Measurements from ENCODE around the gene CLDN9.

The CLDN9 gene

DNA sequence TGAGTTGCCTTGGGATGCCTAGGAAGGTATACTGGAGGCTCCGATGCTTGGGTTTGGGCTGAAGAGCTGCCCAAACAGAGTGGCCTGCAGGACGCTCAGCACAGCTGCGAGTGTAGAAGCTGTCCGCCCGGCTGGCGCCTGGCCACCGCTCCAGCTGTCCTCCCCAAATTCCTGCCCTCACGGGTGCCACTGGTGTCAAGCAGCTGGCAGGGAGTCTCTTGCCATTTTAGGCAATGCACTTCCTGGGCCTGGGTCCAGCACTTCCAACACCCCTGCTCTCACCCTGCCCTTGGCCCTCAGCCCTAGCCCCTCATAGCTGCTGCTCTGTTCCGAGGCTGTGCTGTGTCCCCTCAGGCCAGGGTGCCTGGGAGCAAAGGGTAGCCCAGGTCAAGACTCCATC lies 27.3 kb upstream of the CLDN9 start:
- Histone ChIP-seq H3K27ac (ENCODE audit: low read depth, low read length, severe bottlenecking) (no peak overlapping the region), H3K36me3 (ENCODE audit: control insufficient read depth, insufficient read depth, low read length) (no peaks in the 10 kb centered on the region), H3K4me1 (ENCODE audit: control insufficient read depth, insufficient read depth, low read length, poor library complexity, severe bottlenecking) (peaks cover 14% of the 10 kb centered on the region), H3K9me3 (ENCODE audit: control insufficient read depth, low read length) (no peaks in the 10 kb centered on the region), H3K4me3 (ENCODE audit: extremely low read depth, insufficient read depth, low read length, poor library complexity, severe bottlenecking) (no peak overlapping the region)
- WGBS, 2 experiments (ENCODE audit: insufficient coverage in 2 of 2) = 97 to 98% methylated on average over 6 to 9 of the region's 9 CpGs

GRCh38 chr16:2985893-2986355 lies 26.8 kb upstream of the CLDN9 start:
- no peaks in the 10 kb centered on the region for H3K36me3 ChIP-seq (ENCODE audit: control insufficient read depth, insufficient read depth, low read length)
- peaks cover 13% of the 10 kb centered on the region for H3K4me1 ChIP-seq (ENCODE audit: control insufficient read depth, insufficient read depth, low read length, poor library complexity, severe bottlenecking)
- no peaks in the 10 kb centered on the region for H3K9me3 ChIP-seq (ENCODE audit: control insufficient read depth, low read length)
- WGBS, 2 experiments (ENCODE audit: insufficient coverage in 2 of 2) = 95 to 98% methylated on average over 13 to 15 of the region's 15 CpGs
- no peak overlapping the region for H3K4me3 ChIP-seq (ENCODE audit: extremely low read depth, insufficient read depth, low read length, poor library complexity, severe bottlenecking)
- no peak overlapping the region for H3K27ac ChIP-seq (ENCODE audit: low read depth, low read length, severe bottlenecking)

- Histone ChIP-seq H3K36me3 (ENCODE audit: control insufficient read depth, insufficient read depth, low read length) (no peaks in the 10 kb centered on the region), H3K4me1 (ENCODE audit: control insufficient read depth, insufficient read depth, low read length, poor library complexity, severe bottlenecking) (peaks cover 5% of the 10 kb centered on the region), H3K9me3 (ENCODE audit: control insufficient read depth, low read length) (no peaks in the 10 kb centered on the region), H3K27ac (ENCODE audit: low read depth, low read length, severe bottlenecking) (no peak overlapping the region), H3K4me3 (ENCODE audit: extremely low read depth, insufficient read depth, low read length, poor library complexity, severe bottlenecking) (no peak overlapping the region)
- 87 to 94% methylated on average over 15 to 17 of the region's 17 CpGs for WGBS, 2 experiments (ENCODE audit: insufficient coverage in 2 of 2)
These were observed 26.0 kb upstream of the CLDN9 start for GRCh38 chr16:2986623-2987188.

DNA sequence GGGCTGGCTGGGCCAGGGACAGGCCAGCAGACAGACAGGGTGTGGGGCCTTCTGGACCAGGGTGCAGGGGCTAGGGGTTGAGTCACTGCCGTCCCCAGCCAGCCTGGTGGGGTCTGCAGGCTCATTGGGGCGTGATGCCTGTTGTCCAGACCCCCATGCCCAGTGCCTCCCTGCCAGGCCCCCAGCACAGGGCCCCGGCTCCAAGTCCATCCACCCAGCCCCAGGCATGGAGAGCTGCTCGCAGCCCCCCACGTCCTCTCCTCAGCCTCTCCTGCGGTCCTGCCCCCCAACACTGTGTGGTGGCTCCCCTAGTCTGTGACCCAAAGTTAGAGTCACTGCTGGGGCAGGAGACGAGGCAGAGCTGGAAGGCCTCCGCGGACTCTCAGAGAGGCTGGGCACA lies 25.4 kb upstream of the CLDN9 start:
- Histone ChIP-seq H3K9me3 (ENCODE audit: control insufficient read depth, low read length) (no peaks in the 10 kb centered on the region), H3K27ac (ENCODE audit: low read depth, low read length, severe bottlenecking) (no peak overlapping the region), H3K4me3 (ENCODE audit: extremely low read depth, insufficient read depth, low read length, poor library complexity, severe bottlenecking) (no peak overlapping the region), H3K4me1 (ENCODE audit: control insufficient read depth, insufficient read depth, low read length, poor library complexity, severe bottlenecking) (no peaks in the 10 kb centered on the region), H3K36me3 (ENCODE audit: control insufficient read depth, insufficient read depth, low read length) (no peaks in the 10 kb centered on the region)
- 86 to 94% methylated on average over 4 to 9 of the region's 9 CpGs for WGBS, 2 experiments (ENCODE audit: insufficient coverage in 2 of 2)

DNA sequence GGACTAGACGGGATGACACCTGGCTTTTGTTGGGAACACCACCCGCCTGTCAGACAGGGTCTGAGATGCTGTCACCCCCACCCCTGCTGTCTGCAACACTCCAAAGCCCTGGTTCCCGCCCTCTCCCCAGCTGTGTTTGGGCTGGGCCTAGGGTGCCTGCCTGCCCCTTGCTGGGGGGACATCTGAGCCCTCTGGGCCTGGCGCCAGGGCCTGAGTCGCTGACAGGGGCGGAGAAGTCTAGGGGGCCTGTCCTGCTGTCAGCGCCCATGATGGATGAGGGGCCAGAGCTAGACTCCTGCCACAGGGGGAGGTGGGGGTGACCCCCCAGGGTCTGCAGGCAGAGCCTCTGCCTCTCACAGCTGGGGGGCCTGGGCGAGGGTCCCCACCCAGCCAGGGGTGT lies 24.9 kb upstream of the CLDN9 start:
- Histone ChIP-seq H3K4me1 (ENCODE audit: control insufficient read depth, insufficient read depth, low read length, poor library complexity, severe bottlenecking) (no peaks in the 10 kb centered on the region), H3K4me3 (ENCODE audit: extremely low read depth, insufficient read depth, low read length, poor library complexity, severe bottlenecking) (no peak overlapping the region), H3K27ac (ENCODE audit: low read depth, low read length, severe bottlenecking) (no peak overlapping the region), H3K36me3 (ENCODE audit: control insufficient read depth, insufficient read depth, low read length) (no peaks in the 10 kb centered on the region), H3K9me3 (ENCODE audit: control insufficient read depth, low read length) (no peaks in the 10 kb centered on the region)
- WGBS, 2 experiments (ENCODE audit: insufficient coverage in 2 of 2) = 56 to 57% methylated on average over 5 to 6 of the region's 8 CpGs

- Histone ChIP-seq H3K36me3 (ENCODE audit: control insufficient read depth, insufficient read depth, low read length) (no peaks in the 10 kb centered on the region), H3K27ac (ENCODE audit: low read depth, low read length, severe bottlenecking) (no peak overlapping the region), H3K4me3 (ENCODE audit: extremely low read depth, insufficient read depth, low read length, poor library complexity, severe bottlenecking) (no peak overlapping the region), H3K4me1 (ENCODE audit: control insufficient read depth, insufficient read depth, low read length, poor library complexity, severe bottlenecking) (no peaks in the 10 kb centered on the region), H3K9me3 (ENCODE audit: control insufficient read depth, low read length) (no peaks in the 10 kb centered on the region)
- WGBS, 2 experiments (ENCODE audit: insufficient coverage in 2 of 2) = 58 to 75% methylated on average over 4 to 8 of the region's 8 CpGs
These were observed 24.1 kb upstream of the CLDN9 start for GRCh38 chr16:2988590-2989099.

DNA sequence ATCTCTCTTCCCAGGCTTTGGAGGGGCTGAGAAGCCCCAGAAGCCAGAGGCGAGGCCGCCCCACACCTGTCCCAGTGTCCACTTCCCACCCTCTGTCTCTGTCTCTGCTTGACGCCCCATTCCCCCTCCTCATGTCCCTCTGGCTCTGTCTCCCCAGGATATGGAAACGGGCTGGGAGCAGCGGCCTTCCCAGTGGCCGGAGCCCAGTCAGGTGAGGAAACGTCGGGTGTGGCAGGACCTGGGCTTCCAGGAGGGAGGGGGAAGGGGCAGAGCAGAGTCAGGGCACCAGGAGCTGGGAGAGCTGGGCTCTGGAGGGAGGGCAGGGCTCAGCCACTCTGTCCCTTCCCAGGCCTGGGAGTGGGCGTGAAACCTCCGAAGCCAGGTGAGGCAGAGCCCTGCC lies 21.8 kb upstream of the CLDN9 start:
- 59 to 62% methylated on average over 7 to 8 of the region's 10 CpGs for WGBS, 2 experiments (ENCODE audit: insufficient coverage in 2 of 2)
- H3K4me3 ChIP-seq (ENCODE audit: extremely low read depth, insufficient read depth, low read length, poor library complexity, severe bottlenecking) = no peak overlapping the region
- no peaks in the 10 kb centered on the region for H3K9me3 ChIP-seq (ENCODE audit: control insufficient read depth, low read length)
- no peak overlapping the region for H3K27ac ChIP-seq (ENCODE audit: low read depth, low read length, severe bottlenecking)
- H3K36me3 ChIP-seq (ENCODE audit: control insufficient read depth, insufficient read depth, low read length) = no peaks in the 10 kb centered on the region
- H3K4me1 ChIP-seq (ENCODE audit: control insufficient read depth, insufficient read depth, low read length, poor library complexity, severe bottlenecking) = no peaks in the 10 kb centered on the region

GRCh38 chr16:2991566-2992261 lies 21.0 kb upstream of the CLDN9 start:
- no peaks in the 10 kb centered on the region for H3K36me3 ChIP-seq (ENCODE audit: control insufficient read depth, insufficient read depth, low read length)
- H3K9me3 ChIP-seq (ENCODE audit: control insufficient read depth, low read length) = no peaks in the 10 kb centered on the region
- no peaks in the 10 kb centered on the region for H3K4me1 ChIP-seq (ENCODE audit: control insufficient read depth, insufficient read depth, low read length, poor library complexity, severe bottlenecking)
- no peak overlapping the region for H3K4me3 ChIP-seq (ENCODE audit: extremely low read depth, insufficient read depth, low read length, poor library complexity, severe bottlenecking)
- H3K27ac ChIP-seq (ENCODE audit: low read depth, low read length, severe bottlenecking) = no peak overlapping the region
- 89 to 95% methylated on average over 3 to 8 of the region's 12 CpGs for WGBS, 2 experiments (ENCODE audit: insufficient coverage in 2 of 2)

DNA sequence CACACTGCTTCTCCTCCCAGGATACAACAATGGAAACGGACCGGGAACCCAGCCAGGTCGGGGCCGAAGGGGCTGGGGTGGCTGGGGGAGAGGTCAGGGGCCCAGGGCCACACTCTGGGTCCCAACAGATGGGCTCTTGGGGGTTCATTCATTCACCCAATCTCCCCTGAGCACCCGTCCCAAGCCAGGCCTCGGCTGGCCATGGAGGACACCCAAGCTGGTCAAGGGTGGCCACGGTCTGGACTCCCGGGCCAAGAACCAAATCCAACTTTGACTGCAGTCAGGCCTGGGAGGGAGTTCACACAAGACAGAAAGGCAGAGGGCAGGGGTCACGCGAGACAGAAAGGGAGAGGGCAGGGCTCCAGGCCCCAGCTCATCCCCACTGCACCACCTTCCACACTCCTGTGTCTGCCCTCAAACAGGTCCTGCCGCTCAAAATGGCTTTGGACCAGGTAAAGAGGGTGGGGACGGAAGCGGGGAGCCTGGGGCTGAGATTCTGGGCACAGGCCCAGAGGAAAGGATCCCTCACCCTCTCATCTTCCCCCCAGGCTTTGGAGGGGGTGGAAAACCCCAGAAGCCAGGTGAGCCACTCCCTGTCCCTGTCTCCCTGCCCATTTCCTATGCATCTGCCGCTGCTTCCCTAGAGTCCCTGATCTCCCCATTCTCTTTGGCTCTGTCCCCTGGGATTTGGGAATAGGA lies 20.2 kb upstream of the CLDN9 start:
- Histone ChIP-seq H3K4me1 (ENCODE audit: control insufficient read depth, insufficient read depth, low read length, poor library complexity, severe bottlenecking) (no peaks in the 10 kb centered on the region), H3K27ac (ENCODE audit: low read depth, low read length, severe bottlenecking) (no peak overlapping the region), H3K4me3 (ENCODE audit: extremely low read depth, insufficient read depth, low read length, poor library complexity, severe bottlenecking) (no peak overlapping the region), H3K9me3 (ENCODE audit: control insufficient read depth, low read length) (no peaks in the 10 kb centered on the region), H3K36me3 (ENCODE audit: control insufficient read depth, insufficient read depth, low read length) (no peaks in the 10 kb centered on the region)
- 95 to 96% methylated on average over 6 to 7 of the region's 14 CpGs for WGBS, 2 experiments (ENCODE audit: insufficient coverage in 2 of 2)

DNA sequence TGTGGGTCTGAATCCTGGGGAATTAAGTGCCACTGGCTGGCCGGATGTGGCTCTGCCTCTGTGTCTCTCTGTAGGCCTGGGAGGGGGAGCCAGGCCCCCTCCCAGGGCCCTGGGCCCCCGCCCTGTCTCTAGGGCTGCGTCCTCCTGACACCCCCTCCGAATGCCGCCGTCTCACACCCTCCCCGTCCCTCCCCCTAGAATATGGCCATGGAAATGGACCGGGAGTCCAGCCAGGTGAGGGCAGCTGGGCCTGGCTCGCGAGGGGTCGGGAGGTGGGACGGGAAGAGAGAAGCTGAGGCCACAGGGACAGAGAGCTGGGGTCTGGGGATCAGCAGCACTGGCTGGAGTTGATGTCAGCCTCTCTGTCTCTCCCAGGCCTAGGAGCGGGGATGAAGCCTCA lies 16.4 kb upstream of the CLDN9 start:
- 85 to 89% methylated on average over 4 to 12 of the region's 13 CpGs for WGBS, 2 experiments (ENCODE audit: insufficient coverage in 2 of 2)

More for the DNA sequence above, 16.4 kb upstream of the CLDN9 start:
- Histone ChIP-seq H3K4me1 (ENCODE audit: control insufficient read depth, insufficient read depth, low read length, poor library complexity, severe bottlenecking) (no peaks in the 10 kb centered on the region), H3K27ac (ENCODE audit: low read depth, low read length, severe bottlenecking) (no peak overlapping the region), H3K4me3 (ENCODE audit: extremely low read depth, insufficient read depth, low read length, poor library complexity, severe bottlenecking) (no peak overlapping the region), H3K36me3 (ENCODE audit: control insufficient read depth, insufficient read depth, low read length) (no peaks in the 10 kb centered on the region), H3K9me3 (ENCODE audit: control insufficient read depth, low read length) (no peaks in the 10 kb centered on the region)

Measured in mesodermal cell (in vitro differentiated cells).